Measurements from ENCODE around the gene PANK4.
"Not testable (repeated sequence)": the region's sequence is repeated elsewhere in the genome, so short reads cannot be mapped to it uniquely, and the experiment has no call there.

The PANK4 gene

DNA sequence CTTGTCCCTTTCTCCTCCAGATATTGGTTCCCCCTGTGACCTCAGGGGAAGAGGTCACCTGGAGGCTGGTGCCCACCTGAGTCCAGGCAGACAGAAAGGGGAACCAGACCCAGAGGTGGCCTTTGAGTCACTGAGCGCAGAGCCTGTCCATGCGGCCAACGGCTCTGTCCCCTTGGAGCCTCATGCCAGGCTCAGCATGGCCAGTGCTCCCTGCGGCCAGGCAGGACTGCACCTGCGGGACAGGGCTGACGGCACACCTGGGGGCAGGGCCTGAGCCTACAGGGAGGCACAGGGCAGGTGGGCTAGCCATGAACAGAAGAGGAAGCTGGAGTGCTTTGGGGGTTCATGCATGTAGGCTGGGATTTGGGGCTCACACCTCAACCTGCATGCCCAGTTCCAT lies 32.5 kb upstream of the PANK4 start:
- DNase-seq (ENCODE audit: low read depth, low spot score) = no peak

DNA sequence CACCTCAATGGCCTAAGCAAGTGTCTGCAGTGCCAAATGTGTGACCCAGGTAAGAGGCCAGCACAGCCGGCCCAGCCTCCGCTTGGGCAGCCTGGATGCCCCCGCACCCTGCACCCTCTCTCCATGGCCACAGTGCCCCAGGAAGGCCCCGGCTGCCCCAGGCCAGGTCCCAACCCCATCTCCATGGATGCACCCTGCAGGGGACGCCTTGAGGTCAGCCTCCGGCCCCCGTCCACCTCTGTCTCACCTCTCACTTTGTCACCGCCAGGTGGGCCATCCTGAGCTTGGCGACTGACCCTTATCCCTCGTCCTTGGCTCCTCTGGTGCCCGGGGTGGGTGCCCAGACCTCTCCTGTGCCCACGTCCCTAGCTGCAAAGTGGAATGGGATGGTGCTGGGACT lies 32.0 kb upstream of the PANK4 start:
- no peak for DNase-seq (ENCODE audit: low read depth, low spot score)

- DNase-seq (ENCODE audit: low read depth, low spot score) = no peak
Observed at GRCh38 chr1:2557482-2558400, 31.3 kb upstream of the PANK4 start.

DNA sequence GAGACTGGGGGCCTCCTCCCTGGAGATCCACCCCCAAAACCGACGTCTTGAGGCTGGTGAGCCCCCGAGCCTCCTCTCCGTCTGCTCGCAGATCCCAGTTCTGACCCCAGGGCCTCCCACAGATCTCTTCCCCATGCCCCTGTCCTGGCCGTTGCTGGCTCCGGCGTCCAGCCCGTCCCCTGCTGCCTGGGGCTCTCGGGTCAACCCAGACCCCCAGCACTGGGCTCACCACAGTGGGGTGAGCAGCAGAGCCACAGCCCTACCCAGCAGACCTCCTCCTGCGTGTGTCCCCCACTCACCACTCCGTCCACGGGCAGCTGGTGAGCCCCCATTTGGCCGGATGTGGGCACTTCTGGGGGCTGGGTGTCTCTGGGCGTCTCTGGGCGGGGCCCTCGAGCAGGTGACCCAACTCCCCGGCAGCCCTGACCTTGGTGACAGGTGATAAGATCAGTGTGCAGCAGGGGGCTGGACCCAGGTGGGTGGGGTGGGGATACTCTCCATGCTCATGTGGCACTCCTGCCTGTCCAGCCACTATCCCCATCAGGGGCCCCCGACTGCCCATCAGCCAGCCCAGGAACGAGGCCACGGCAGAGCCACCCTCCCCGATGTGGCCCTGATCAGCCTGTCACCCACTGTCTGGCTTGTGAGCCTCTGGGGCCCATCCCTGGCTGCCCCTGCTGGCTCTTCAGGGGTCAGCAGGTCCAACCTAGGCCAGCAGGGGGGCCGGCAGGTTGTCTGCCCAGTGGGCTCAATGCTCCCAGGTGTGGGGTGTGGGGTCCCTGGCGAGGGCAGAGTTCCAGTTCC lies 30.5 kb upstream of the PANK4 start:
- no peak for DNase-seq (ENCODE audit: low read depth, low spot score)

- peak; percentile 59 for DNase-seq (ENCODE audit: low read depth, low spot score)
Observed at GRCh38 chr1:2556277-2556677, 29.9 kb upstream of the PANK4 start, which contains the start of gene TNFRSF14. TSS of gene TNFRSF14 (plus strand) at chr1:2556371. CDS start at chr1:2556665, 294 bp downstream.

DNA sequence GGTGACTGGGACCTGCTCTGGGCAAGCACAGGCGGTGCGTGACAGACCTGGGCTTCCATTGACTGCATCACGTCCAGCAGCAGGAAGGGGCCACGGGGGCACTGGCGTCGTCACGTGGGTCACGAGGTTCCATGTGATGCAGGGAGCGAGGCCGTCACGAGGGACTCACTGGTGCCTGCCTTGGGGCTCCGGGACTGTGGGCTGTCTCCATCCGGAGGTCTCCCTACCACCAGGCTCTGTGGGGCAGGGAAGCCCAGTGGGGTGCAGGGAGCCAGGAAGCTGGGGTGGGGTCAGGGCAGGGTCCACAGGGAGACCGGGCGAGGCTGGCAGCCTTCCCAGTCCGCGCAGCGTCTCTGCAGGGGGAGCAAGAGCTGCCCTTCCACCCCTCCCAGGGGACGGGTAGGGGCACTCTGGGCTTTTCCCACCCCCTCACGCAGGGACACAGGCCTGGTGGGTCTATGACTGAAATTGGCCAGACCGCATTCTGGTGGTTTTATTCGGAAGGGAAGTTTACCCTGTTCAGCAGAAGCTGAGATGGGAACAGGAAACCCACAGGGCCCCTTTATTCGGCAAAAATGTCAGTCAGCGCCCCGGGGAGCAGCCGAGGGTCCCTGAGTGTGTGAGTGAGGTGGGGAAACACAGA lies 29.4 kb upstream of the PANK4 start:
- no peak for DNase-seq (ENCODE audit: low read depth, low spot score)

DNA sequence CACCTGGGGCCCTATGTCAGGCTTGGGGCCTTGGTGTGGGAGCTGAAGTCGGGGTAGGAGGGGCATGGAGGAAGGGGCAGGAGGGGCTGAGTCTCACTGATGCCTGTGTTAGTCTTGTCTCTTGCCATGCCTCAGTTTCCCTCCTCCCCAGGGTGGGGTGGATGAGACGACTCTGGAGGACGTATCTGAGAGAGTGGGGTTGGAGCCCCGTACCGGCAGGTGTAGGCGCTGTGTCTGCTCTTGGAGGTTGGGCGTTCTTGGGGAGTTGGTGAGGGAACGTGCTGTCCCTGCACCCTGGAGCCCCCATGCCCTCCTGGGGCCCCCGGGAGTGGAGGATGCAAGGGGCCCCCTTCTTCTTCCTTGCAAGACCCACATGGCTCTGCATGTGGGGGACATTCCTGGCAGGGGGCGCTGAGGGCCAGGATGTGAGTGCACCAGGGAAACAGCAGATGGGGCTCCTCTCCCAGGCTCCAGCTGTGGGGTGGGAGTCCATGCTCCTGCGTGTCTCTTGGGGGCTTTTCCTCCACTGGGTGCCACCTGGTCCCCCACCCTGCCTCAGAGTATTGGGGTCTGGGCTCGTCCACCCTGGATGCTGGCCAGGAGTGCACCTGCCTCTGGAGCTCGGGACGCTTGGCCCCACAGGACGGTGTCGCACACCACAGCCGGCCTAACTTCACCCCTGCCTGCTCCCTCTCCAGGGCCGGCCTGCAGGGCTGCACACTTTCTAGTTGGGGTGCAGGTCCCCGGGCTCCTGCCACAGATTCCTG lies 28.4 kb upstream of the PANK4 start:
- no peak for DNase-seq (ENCODE audit: low read depth, low spot score)

- no peak for DNase-seq (ENCODE audit: low read depth, low spot score)
Observed at GRCh38 chr1:2553871-2554620, 27.6 kb upstream of the PANK4 start.

DNA sequence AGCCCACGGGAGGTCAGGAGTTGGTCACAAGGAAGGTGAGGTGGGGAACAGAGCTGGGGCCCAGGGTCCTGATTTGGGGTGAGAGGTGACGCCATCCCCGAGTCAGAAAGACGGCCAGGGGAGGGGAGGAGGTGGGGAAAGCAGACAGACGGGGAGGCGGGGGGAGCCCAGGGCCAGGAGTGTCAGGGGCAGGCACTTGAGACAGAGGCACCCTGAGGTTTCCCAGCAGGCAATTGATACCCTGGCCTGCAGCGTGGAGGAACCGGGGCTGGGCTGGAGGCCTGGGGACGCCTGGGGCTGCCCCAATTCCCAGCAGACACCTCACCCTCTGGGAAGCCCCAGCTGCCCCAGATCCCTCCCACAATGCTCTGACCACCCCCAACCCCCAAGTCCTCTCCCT lies 26.7 kb upstream of the PANK4 start:
- DNase-seq (ENCODE audit: low read depth, low spot score) = not testable (repeated sequence)

DNA sequence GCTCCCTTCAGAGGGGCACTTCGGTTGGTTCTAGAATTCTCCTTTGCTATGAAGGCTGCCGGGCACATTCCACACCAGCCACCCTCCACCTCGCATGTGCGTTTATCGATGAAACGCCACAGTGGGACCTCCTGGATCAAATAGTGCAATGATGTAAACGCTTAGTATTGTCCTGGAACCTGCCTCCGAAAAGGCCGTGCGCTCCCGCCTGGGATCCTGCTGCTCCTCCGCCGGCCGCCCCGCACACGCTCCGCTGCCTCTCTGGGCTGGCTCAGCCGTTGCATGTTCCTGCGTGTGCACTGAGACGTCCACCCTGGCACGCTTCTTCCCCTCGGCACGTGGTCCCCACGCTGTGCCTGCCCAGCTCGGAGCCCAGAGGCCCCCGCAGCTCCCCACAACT lies 25.8 kb upstream of the PANK4 start:
- no peak for DNase-seq (ENCODE audit: low read depth, low spot score)

DNA sequence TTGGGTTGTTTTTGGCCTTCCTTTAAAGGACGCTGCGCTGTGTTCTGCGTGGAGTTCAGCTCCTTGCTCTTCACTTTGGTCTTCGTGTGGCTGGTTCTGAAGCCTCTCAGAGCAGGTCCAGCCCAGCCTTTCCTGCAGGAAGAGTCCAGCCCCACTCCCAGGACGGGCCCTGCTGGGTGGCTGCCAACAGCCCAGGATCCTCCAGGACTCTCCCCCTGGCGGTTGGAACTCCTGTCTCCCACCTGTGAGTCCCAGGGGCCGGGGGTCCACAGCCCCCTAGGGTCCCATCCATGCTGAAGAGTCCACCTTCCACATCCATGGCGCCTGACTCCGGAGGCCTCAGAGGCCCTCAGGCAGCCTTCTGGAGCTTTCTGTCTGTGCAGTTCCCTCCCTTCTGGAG lies 25.1 kb upstream of the PANK4 start:
- not testable (repeated sequence) for DNase-seq (ENCODE audit: low read depth, low spot score)

- not testable (repeated sequence) for DNase-seq (ENCODE audit: low read depth, low spot score)
Observed at GRCh38 chr1:2550309-2550861, 24.0 kb upstream of the PANK4 start.

- DNase-seq (ENCODE audit: low read depth, low spot score) = not testable (repeated sequence)
Observed at GRCh38 chr1:2549367-2550029, 23.1 kb upstream of the PANK4 start.

DNA sequence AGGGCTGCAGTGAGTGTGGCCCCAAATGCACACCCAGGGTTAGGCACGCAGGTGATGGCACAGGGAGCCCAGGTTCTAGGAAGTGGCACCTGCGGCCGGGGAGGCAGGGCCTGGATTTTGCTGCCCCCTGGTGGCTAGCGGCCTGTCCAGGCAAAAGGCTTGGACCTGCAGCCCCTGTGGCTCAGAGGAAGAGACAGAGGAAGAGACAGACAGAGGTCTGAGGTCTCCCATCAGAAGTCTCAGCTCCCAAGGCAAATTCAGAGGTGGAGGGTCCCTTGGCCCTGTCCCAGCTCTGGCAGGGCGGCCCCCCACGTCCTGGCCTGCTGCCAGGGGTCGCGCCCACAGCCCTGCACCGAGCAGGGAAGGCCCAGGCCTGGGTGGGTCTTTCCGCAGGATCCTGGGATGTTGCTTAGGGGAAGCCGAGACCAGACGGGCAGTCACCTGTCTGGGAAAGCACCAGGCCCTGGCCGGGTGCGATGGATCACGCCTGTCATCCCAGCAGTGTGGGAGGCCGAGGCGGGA lies 21.7 kb upstream of the PANK4 start:
- peak; percentile 61 for DNase-seq (ENCODE audit: low read depth, low spot score)

- no peak for DNase-seq (ENCODE audit: low read depth, low spot score)
Observed at GRCh38 chr1:2547210-2548067, 21.0 kb upstream of the PANK4 start.

DNA sequence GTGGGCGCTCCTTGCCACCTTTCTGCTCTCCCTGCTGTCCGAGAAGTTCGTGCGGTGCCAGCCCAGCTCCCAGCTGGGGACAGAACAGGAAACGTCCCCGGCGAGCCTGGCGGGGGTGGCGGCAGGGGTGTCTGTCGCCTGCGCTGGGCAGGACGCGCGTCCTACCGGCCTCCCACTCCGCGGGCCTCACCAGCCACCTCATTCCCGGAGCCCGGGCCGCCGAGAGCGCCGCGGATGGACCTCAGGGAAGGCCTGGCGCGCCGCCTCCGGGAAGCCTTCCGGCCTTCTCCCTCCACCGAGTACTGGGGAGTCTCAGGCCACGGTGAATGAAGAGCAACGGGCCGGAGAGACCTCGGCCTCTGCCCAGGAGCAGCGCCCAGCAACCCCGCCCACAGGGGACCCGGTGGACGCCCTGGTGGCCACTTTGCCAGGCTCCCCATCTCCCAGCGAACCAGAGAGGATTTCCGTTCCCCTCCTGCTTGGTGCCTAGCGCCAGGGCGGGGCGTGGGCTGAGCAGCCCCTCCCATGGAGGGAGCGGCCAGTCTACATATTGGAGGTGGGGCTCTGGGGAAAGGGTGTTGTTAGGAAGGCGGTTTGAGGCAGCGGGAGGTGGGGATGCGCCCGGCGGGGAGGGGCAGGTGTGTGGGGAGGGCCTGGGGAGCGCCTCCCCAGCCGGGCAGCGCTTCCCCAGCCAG lies 20.3 kb upstream of the PANK4 start:
- peak; percentile 47 for DNase-seq (ENCODE audit: low read depth, low spot score)

GRCh38 chr1:2545754-2546514 lies 19.5 kb upstream of the PANK4 start:
- DNase-seq (ENCODE audit: low read depth, low spot score) = peak; percentile 73

Data from activated naive CD8-positive, alpha-beta T cell treated with anti-CD3 and anti-CD28 coated beads, Interleukin-2, amount 50 U/mL, for 16 hours (primary cell).